LoVo (cell line): ENCODE measurements around the gene CDC25B.
"Not testable (repeated sequence)": the region's sequence is repeated elsewhere in the genome, so short reads cannot be mapped to it uniquely, and the experiment has no call there.

Source experiments
- DNase-seq: peaks from one replicate; pipeline ENCODE4 v3.0.0-alpha.2; 2016; ENCODE audit warnings: low spot score

CDC25B gene

DNA sequence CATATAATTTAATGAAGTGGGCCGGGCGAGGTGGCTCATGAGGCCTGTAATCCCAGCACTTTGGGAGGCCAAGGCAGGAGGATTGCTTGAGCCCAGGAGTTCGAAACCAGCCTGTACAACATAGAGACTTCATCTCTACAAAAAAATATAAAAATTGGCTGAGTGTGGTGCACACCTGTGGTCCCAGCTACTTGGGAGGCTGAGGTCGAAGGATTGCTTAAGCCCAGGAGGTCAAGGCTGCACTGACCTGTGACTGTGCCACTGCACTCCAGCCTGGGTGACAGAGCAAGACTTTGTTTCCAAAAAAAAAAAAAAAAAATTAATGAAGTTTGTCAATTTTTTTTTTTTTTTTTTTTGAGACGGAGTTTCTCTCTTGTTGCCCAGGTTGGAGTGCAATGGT is 33.8 kb downstream of the CDC25B start:
- not testable (repeated sequence) for DNase-seq

DNA sequence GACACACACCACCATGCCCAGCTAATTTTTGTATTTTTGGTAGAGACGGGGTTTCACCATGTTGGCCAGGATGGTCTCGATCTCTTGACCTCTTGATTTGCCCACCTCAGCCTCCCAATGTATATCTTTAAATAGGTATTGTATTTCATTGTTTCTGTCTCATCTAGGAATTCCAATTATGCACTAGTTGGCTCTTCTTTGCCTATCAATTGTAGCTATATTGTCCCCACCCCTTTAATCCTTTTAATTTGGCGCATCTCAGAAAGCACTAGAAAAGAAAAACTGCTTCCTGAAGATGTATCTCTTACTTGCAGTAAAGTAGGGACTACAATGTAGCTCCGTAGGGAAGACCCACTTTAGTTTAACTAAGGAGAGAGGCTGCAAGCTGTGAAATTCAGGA is 40.0 kb downstream of the CDC25B start:
- DNase-seq = no peak

DNA sequence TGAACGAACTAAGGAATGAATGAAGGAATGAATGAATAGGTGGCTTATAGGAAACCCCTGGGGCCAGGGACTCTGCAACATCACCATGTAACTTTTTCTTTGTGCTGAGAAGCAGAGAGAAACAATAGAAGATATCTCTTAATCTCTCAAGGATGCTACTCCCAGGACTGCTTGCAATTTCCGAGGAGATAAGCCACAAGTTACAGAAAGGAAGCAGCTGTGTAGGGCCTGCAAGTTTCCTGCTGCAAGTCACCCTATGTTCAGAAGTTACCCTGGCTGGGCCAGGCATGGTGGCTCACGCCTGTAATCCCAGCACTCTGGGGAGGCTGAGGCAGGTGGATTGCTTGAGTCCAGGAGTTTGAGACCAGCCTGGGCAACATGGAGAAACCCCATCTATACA is 43.2 kb downstream of the CDC25B start:
- DNase-seq = no peak

DNA sequence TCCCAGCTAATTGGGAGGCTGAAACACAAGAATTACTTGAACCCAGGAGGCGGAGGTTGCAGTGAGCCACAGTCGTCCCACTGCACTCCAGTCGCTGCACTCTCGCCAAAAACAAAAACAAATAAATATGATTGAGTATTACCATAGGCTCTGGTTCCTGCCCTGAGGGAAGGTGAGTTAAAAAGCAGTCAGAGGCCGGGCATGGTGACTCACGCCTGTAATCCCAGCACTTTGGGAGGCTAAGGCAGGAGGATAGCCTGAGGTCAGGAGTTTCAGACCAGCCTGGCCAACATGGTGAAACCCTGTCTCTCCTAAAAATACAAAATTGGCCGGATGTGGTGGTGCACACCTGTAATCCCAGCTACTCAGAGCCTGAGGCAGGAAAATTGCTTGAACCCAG is 44.1 kb downstream of the CDC25B start:
- DNase-seq = not testable (repeated sequence)

DNA sequence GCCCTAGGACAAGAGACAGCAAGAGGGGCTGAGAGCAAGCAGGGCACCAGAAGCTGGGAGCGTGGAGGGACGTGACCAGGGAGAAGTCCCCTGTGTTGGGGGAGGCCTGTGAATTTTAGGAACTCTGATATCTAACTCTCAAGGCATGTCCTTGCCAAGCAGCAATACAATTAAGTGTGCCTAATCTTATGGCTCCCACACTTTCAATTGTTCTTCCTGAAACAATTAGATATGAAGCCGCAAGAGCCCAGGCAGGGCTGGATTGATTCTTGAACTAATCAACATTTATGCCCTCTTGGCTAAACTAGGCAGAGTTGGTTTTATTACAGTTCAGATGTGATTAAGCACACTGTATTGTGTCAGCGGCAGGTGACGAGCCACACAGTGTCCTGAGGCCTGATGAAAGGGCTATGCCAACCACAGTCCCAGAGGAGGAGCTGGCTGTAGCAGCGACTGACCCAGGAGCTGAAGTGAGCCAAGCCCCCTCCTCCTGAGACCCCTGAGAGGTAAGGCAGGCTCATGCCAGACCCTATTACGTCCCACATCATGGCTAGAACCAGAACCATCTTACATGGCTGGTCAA is 46.3 kb downstream of the CDC25B start:
- DNase-seq = no peak

DNA sequence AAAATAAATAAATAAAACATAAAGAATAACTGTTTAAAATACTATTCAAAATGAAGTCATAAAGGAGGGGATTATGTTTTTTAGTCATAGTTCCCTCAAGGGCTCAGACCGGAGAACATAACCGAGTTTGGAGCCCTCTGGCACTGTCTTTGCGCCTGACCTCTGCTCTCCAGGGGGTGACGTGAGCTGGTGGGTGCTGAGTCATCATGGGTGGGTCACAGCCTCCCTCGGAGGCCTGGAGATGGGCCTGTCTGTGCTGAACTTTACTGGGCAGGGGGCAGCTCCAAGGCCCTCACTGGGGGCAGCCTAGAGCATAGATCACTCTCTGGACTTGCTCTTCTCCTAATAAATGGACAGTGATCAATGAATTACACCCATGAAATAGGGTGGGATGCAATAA is 47.4 kb downstream of the CDC25B start:
- peak; percentile 52 for DNase-seq

DNA sequence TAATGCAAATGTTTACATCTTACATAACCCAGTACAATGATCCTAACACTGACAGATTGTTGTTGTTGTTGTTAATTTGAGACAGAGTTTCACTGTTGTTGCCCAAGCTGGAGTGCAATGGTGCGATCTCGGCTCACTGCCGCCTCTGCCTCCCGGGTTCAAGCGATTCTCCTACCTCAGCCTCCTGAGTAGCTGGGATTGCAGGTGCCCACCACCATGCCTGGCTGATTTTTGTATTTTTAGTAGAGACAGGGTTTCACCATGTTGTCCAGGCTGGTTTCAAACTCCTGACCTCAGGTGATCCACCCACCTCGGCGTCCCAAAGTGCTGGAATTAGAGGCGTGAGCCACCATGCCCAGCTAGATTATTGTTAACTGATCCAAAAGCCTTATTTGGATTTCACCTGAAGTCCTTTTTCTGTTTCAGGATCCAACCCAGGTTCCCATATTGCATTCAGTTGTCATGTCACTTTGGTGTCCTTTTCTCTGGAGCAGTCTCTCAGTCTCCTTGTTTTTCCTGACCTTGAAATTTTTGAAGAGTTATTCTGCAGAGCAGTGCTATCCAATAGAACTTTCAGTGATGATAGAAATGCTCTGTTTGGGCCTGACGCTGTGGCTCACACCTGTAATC is 48.0 kb downstream of the CDC25B start:
- not testable (repeated sequence) for DNase-seq

DNA sequence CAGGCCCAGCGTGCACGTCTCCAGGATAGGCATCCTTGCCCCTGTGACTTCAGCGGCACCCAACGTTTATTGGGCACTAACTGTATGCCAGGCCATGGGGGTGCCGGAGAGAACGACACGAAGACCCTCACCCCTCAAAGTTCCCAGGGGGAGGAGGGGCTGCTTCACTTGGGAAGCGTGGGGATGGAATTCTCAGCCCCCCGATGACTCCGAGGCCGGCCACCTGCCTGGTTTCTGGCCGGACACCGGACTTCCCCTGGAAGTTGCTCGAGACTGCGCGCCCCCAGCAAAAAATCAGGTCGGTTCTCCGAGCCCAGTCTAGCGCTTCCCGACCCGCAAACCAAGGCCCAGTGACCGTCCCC is 50.2 kb downstream of the CDC25B start:
- DNase-seq = no peak

DNA sequence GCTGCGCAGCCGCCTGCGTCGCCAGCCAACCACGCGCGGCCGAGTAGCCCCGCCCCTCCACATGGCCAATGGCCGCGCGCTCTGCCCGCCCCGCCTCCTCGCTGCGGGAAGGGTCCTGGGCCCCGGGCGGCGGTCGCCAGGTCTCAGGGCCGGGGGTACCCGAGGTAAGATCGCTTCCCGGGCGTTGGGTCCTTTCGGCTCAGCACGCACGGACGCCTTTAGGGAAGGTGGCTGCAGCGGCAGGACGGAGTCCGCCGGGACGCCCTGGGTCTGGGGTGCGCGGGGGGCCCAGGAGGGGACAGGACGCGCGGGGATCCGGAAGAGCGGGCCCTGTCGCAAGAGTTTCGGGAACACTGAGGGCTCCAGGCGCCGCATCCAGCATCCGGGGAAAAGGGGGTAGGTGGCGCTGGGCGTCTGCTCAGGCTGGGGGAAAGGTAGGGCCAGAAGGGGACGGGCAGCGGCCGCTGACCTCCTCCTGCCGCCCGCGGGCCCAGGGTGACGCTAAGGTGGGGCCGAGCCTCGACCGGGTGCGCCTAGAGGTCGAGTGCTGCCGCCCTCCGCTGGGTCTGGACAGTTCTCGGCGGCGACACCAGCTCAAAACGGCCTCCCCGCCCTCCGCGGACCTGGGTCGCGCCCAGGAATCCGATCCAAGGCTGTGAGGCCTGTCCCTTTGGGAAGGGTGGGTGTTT is 50.8 kb downstream of the CDC25B start, which contains the start of gene MAVS:
Gene MAVS, plus strand, starts transcription at position 95 of the 689 bp plus-strand sequence. CDS start 7,791 bp downstream, outside the sequence.
- peak; percentile 92 for DNase-seq

DNA sequence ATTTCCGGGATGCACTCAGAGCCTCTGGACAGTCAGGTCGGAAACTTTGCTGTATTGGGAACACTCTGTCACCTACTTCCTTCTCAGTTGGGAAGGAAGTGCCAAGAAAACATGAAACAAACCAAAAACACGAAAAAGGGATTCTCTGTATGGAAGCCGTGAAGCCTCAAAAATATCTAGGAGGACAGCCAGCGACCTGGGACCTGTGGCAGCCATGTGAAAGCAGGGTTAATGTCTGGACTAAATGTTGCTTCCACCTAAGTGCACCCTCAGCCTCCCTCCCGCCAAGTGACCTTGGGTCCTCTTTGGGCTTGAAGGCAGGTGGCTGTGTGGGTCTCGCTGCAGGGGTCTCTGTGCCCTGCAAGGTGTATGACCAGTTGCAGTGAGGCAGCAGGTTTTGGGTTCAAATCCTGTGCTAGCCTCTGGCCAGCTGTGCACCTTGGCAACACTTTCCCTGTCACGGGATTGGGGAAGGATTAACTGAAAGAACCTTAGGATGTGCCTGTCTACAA is 51.4 kb downstream of the CDC25B start:
- DNase-seq = no peak

DNA sequence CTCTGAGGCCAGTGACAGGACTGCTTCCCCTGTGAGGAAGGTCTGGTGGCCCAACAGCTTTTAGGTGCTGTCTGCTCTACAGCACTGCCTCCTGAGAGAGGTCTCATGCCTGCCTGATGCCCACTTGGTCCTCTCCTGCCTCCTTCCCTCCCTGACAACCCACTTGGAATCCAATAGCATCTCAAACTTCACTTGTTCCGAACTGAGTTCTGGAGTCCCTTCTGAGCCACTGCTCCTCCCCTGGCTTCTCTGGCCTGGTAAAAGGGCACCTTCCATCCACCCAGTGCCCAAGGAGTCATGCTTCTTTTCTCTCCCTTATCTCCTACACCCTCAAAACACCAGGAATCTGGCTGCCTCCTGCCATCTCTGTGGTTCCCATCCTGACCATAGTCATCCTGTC is 52.5 kb downstream of the CDC25B start:
- no peak for DNase-seq

DNA sequence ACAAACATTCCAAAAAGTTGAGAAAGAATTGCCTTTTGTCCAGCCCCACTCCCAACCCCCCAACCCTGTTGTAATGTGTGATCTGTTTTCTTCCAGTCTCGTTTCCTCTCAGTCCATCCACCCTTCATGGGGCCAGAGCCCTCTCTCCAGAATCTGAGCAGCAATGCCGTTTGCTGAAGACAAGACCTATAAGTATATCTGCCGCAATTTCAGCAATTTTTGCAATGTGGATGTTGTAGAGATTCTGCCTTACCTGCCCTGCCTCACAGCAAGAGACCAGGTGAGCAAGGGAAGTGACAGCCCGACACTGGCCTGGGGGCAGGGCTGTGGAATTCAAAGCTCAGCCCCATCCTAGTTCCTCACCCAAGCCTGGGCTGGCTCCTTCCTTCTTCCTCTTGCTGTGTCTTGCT is 58.4 kb downstream of the CDC25B start:
- DNase-seq = no peak
